ENCODE results near the gene ITGA11.

GRCh38 chr15:68318931-68319909 lies 112.7 kb downstream of the ITGA11 start:
- TF ChIP-seq USF2 (IDR thresholded peaks at IDR 0.05; ENCODE audit: low read depth, low read length), result no peak
- no peak for TF ChIP-seq USF2 (CRISPR knock-in tag; IDR thresholded peaks at IDR 0.05; ENCODE audit: borderline replicate concordance)
- TF ChIP-seq RORA (CRISPR knock-in tag; IDR thresholded peaks at IDR 0.05), result no peak
- no peak for TF ChIP-seq NFYB (CRISPR knock-in tag; IDR thresholded peaks at IDR 0.05)
- no peak for TF ChIP-seq FOXJ3 (CRISPR knock-in tag; IDR thresholded peaks at IDR 0.05; ENCODE audit: borderline replicate concordance)
- no peak for TF ChIP-seq YEATS4 (CRISPR knock-in tag; IDR thresholded peaks at IDR 0.05; ENCODE audit: borderline replicate concordance)
- no peak for TF ChIP-seq MXI1 (IDR thresholded peaks at IDR 0.05; ENCODE audit: borderline replicate concordance, low read depth, low read length)
- TF ChIP-seq MXD1 (CRISPR knock-in tag; IDR thresholded peaks at IDR 0.05), result no peak
- no peak for TF ChIP-seq FOXA1 (IDR thresholded peaks at IDR 0.05)
- no peak for TF ChIP-seq FOXA1 (CRISPR knock-in tag; IDR thresholded peaks at IDR 0.05)
- no peak for TF ChIP-seq XRCC5 (optimal IDR thresholded peaks at IDR 0.05; ENCODE audit: low read length)
- TF ChIP-seq GRHL1 (CRISPR knock-in tag; conservative IDR thresholded peaks at IDR 0.05), result no peak
- TF ChIP-seq MAFK (conservative IDR thresholded peaks at IDR 0.05 in 1 of 2, IDR thresholded peaks at IDR 0.05 in 1 of 2; ENCODE audit: low read length in 2 of 2), result no peak
